Right lobe of liver (tissue), 6 donors: ENCODE measurements around the gene FGF14. TPM values are rescaled to one million over a fixed set of nuclear protein-coding genes. Genes with fewer than 3 reads are reported as not detected.

Experiments used
- ATAC-seq, 4 donors: fragments of 200-7000 bp; cut with Tn5 transposase; one replicate each; pipeline ENCODE4 v1.9.1; 2020; ENCODE audit warnings: mild to moderate bottlenecking in 4 of 4, moderate library complexity in 4 of 4
- DNase-seq, 3 donors: peaks; one replicate each; pipeline ENCODE4 v3.0.0-alpha.2; 2020
- H3K27ac ChIP-seq, 3 donors: fragments of 200-600 bp; one replicate each; pipeline ENCODE4 v1.8.0; 2022
- H3K27me3 ChIP-seq, 2 donors: fragments of 200-600 bp; one replicate each; pipeline ENCODE4 v1.8.0; 2022
- H3K36me3 ChIP-seq, 4 donors: fragments of 200-600 bp; sonication (generic) in 1 of 4; one replicate each; pipeline versions ENCODE4 v1.5.1 to v1.8.0; 2017 to 2022; ENCODE audit warnings: control low read depth in 1 of 4
- H3K4me1 ChIP-seq, 4 donors: fragments of 200-600 bp; sonication (generic) in 1 of 4; one replicate each; pipeline versions ENCODE4 v1.5.1 to v1.8.0; 2017 to 2022; ENCODE audit warnings: control low read depth in 1 of 4
- H3K4me3 ChIP-seq, 3 donors: fragments of 200-600 bp; one replicate each; pipeline ENCODE4 v1.8.0; 2022
- H3K9me3 ChIP-seq, 4 donors: fragments of 200-600 bp; sonication (generic) in 1 of 4; one replicate each; pipeline versions ENCODE4 v1.5.1 to v1.8.0; 2017 to 2022; ENCODE audit warnings: control low read depth in 1 of 4
- CTCF ChIP-seq, 4 donors: fragments of 200-600 bp in 3 of 4; fragments of 450-650 bp in 1 of 4; IDR thresholded peaks; one replicate each; pipeline versions ENCODE4 v1.5.1 to v1.8.0; 2016 to 2022; ENCODE audit warnings: antibody characterized with exemption in 4 of 4, mild to moderate bottlenecking in 2 of 4
- POLR2A ChIP-seq: fragments of 450-650 bp; IDR thresholded peaks from one replicate; pipeline ENCODE4 v1.6.1; 2017; ENCODE audit warnings: antibody characterized with exemption, mild to moderate bottlenecking
- WGBS: methylation state at CpG from one replicate; pipeline ENCODE4 v1.1.6; 2018; ENCODE audit warnings: low coverage, low lambda C conversion rate; ENCODE audit not compliant: insufficient coverage; ENCODE audit errors: missing lambda C conversion rate; 5-methylcytosine and 5-hydroxymethylcytosine counted together
- intact Hi-C, 2 donors: fragments of 100-400 bp; cut with DNase I; formaldehyde crosslinking; loops; one replicate each; pipeline versions ENCODE4 v1.11.2 to v1.14.1; 2022
- total RNA-seq, 6 experiments: library from RNA; depleted of rRNA in 2 of 6; stranded (reverse); fragments of >200 nt in 2 of 6; fragmentation: NEBNext Ultra II Directional in 3 of 6; extraction: Animal tissue kit (Norgen Biotek cat#: 25700) in 3 of 6; gene quantifications; one replicate each; pipeline versions ENCODE4 v1.1.0 to v1.2.4, GENCODE V29; 2016 to 2023
- donor health status: DM: no; HTN: yes; CAD: no.
- donor health status: DM: no; HTN: no; CAD: no.
- donor health status: DM: no; HTN: no; CAD: no.
- donor health status: DM: no; HTN: yes; CAD: no.
- donor health status: DM: no; HTN: yes; CAD: no.

The FGF14 gene
- total RNA-seq, 6 experiments from 2014 or later, result 0.42 to 6.3 (median 1.2) TPM

GRCh38 chr13:101978552-101979315 lies 423.1 kb downstream of the FGF14 start:
- TF ChIP-seq CTCF (IDR thresholded peaks at IDR 0.05) (no peak), POLR2A (no peak)
- intact Hi-C loops, result no loop called here
- ATAC-seq, result no peak
- Histone ChIP-seq H3K4me1 (no peaks in the 10 kb centered on the region), H3K4me3 (no peak overlapping the region), H3K27ac (no peak overlapping the region), H3K9me3 (no peaks in the 10 kb centered on the region), H3K36me3 (no peaks in the 10 kb centered on the region), H3K27me3 (no peaks in the 10 kb centered on the region)
- WGBS, result 50% methylated on average over 5 of the region's 5 CpGs
- DNase-seq, result no peak

GRCh38 chr13:101977475-101977874 lies 424.4 kb downstream of the FGF14 start:
- Histone ChIP-seq H3K4me1 (no peaks in the 10 kb centered on the region), H3K4me3 (no peak overlapping the region), H3K36me3 (no peaks in the 10 kb centered on the region), H3K27ac (no peak overlapping the region), H3K9me3 (no peaks in the 10 kb centered on the region), H3K27me3 (no peaks in the 10 kb centered on the region)
- ATAC-seq (peak in 1 of 4 donors; percentile 25), DNase-seq (no peak)
- no peak for TF ChIP-seq CTCF (IDR thresholded peaks at IDR 0.05)
- no peak for TF ChIP-seq POLR2A
- WGBS, result 20% methylated on average over 3 of the region's 3 CpGs
- intact Hi-C loops, result no loop called here

- intact Hi-C loops, result no loop called here
- no peaks in the 10 kb centered on the region for H3K4me1 ChIP-seq
- DNase-seq (no peak), ATAC-seq (no peak)
- H3K27me3 ChIP-seq, result no peaks in the 10 kb centered on the region
- WGBS, result 62% methylated on average over 3 of the region's 4 CpGs
- no peak overlapping the region for H3K27ac ChIP-seq
- no peaks in the 10 kb centered on the region for H3K36me3 ChIP-seq
- no peak overlapping the region for H3K4me3 ChIP-seq
- H3K9me3 ChIP-seq, result no peaks in the 10 kb centered on the region
- TF ChIP-seq POLR2A, result no peak
- no peak for TF ChIP-seq CTCF (IDR thresholded peaks at IDR 0.05)
These were observed 429.7 kb downstream of the FGF14 start for GRCh38 chr13:101972191-101972590.

- no peak overlapping the region for H3K4me3 ChIP-seq
- ATAC-seq, result no peak
- H3K36me3 ChIP-seq, result no peaks in the 10 kb centered on the region
- H3K27ac ChIP-seq, result no peak overlapping the region
- no peak for DNase-seq
- no peaks in the 10 kb centered on the region for H3K9me3 ChIP-seq
- no peaks in the 10 kb centered on the region for H3K27me3 ChIP-seq
- 23% methylated on average over 2 of the region's 2 CpGs for WGBS
- H3K4me1 ChIP-seq, result no peaks in the 10 kb centered on the region
- intact Hi-C loops, result no loop called here
- no peak for TF ChIP-seq CTCF (IDR thresholded peaks at IDR 0.05)
- TF ChIP-seq POLR2A, result no peak
These were observed 431.5 kb downstream of the FGF14 start for GRCh38 chr13:101970341-101970740.
